ELF-1 (cell line): ENCODE results near the gene SMOC1.

Experiments used
- DNase-seq: peaks from one replicate; pipeline ENCODE4 v3.0.0-alpha.2; 2016; ENCODE audit warnings: low read depth, low spot score

SMOC1 gene

GRCh38 chr14:69980457-69981425, 101.5 kb downstream of the SMOC1 start:
- peak; percentile 11 for DNase-seq

- DNase-seq: no peak
Measured at GRCh38 chr14:69982220-69982839, 103.1 kb downstream of the SMOC1 start.

- no peak for DNase-seq
Measured at GRCh38 chr14:69982886-69983285, 103.7 kb downstream of the SMOC1 start.

GRCh38 chr14:69983317-69983716, 104.1 kb downstream of the SMOC1 start:
- DNase-seq: no peak

- DNase-seq: no peak
Measured at GRCh38 chr14:69985463-69985862, 106.2 kb downstream of the SMOC1 start.

GRCh38 chr14:69986336-69986735, 107.1 kb downstream of the SMOC1 start:
- no peak for DNase-seq

- peak; percentile 57 for DNase-seq
Measured at GRCh38 chr14:69987406-69988121, 108.3 kb downstream of the SMOC1 start.

- DNase-seq: no peak
Measured at GRCh38 chr14:69988979-69989378, 109.8 kb downstream of the SMOC1 start.

GRCh38 chr14:69989622-69990021, 110.4 kb downstream of the SMOC1 start:
- no peak for DNase-seq

- DNase-seq: no peak
Measured at GRCh38 chr14:69990323-69990722, 111.1 kb downstream of the SMOC1 start.

- DNase-seq: no peak
Measured at GRCh38 chr14:69991422-69991821, 112.2 kb downstream of the SMOC1 start.

- no peak for DNase-seq
Measured at GRCh38 chr14:69992564-69992963, 113.3 kb downstream of the SMOC1 start.

- DNase-seq: no peak
Measured at GRCh38 chr14:69993326-69993725, 114.1 kb downstream of the SMOC1 start.

GRCh38 chr14:69994002-69994401, 114.8 kb downstream of the SMOC1 start:
- no peak for DNase-seq

GRCh38 chr14:69996216-69996615, 117.0 kb downstream of the SMOC1 start:
- no peak for DNase-seq

GRCh38 chr14:69997849-69998248, 118.6 kb downstream of the SMOC1 start:
- no peak for DNase-seq

- no peak for DNase-seq
Measured at GRCh38 chr14:69999261-69999674, 120.1 kb downstream of the SMOC1 start.

GRCh38 chr14:70000601-70001000, 121.4 kb downstream of the SMOC1 start:
- no peak for DNase-seq

GRCh38 chr14:70002589-70003346, 123.6 kb downstream of the SMOC1 start:
- no peak for DNase-seq

- no peak for DNase-seq
Measured at GRCh38 chr14:70004791-70005190, 125.6 kb downstream of the SMOC1 start.

GRCh38 chr14:70005281-70005805, 126.1 kb downstream of the SMOC1 start:
- no peak for DNase-seq
